Activated CD4-positive, alpha-beta T cell treated with anti-CD3 and anti-CD28 coated beads for 24 hours (primary cell): Measurements from ENCODE around the gene NUMBL.
A peak's percentile ranks its signal among the peaks of the same experiment; 100 is the strongest.

Experiments used
- DNase-seq, 2 donors: peaks; one replicate each; pipeline ENCODE4 v3.0.0-alpha.2; 2020; ENCODE audit warnings: low read depth in 2 of 2

Gene NUMBL

DNA sequence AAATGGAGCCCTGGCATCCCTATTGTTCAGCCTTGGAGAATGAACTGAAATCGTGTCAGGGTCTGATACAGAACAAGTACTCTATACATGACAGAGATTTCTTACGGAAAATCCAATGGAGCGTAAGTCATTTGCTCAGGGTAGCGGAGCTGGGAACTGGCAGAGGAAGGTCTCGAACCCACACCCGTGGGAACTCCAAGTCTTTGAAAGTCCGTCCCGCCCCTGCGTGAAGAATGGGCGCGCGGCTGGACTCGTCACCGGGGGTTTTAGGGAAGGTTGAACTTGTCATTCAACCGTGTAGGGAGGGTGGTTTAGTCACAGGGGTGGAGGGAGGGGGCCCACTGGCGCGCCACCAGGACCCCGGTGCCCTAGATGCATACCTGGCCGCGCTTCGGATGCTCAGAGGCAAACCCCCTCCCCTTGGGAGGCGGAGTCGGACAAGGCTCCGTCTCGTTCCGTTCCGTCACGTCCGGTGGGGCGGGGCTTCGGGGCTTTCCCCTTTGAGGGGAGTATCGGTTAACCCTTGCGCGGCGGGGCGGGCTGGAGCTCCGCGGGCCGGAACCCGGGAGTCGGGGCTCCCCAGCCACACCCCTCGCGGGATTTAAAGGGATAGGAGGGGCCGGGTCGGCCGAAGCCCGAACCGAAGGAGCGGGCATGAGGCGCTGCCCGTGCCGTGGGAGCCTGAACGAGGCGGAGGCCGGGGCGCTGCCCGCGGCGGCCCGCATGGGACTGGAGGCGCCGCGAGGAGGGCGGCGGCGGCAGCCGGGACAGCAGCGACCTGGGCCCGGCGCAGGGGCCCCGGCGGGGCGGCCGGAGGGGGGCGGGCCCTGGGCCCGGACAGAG lies 26.3 kb upstream of the NUMBL start, which contains the start of the genes COQ8B and ITPKC:
Gene COQ8B (minus strand): TSS at position 405 of the 843 bp plus-strand sequence. CDS start 2,254 bp downstream, outside the sequence.
Gene ITPKC (plus strand): TSS at position 631 of the 843 bp plus-strand sequence. CDS start 24 bp downstream, at position 655.
- DNase-seq = peak; percentile 100

DNA sequence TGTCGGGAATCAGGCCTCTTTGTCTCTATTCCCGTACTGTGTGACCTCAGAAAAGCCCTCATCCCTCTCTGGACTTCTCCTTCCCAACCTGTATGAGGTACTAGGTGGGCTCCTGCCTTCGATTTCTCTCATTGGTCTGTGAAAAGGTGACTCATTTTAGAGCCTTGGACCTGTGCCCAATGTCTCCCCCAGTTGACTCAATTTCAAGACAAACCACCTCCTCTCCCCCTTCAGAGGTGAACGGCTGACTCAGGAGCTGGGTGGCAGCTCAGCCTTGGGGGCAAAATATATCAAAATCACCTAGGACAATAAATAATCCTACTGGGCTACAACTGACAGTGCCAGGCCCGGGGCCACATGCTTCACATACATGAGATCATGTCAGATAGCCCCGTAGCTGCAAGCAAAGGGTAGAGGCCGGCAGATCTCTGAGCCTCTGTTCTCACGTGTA lies 25.6 kb upstream of the NUMBL start:
- peak; percentile 59 to 69 for DNase-seq

DNA sequence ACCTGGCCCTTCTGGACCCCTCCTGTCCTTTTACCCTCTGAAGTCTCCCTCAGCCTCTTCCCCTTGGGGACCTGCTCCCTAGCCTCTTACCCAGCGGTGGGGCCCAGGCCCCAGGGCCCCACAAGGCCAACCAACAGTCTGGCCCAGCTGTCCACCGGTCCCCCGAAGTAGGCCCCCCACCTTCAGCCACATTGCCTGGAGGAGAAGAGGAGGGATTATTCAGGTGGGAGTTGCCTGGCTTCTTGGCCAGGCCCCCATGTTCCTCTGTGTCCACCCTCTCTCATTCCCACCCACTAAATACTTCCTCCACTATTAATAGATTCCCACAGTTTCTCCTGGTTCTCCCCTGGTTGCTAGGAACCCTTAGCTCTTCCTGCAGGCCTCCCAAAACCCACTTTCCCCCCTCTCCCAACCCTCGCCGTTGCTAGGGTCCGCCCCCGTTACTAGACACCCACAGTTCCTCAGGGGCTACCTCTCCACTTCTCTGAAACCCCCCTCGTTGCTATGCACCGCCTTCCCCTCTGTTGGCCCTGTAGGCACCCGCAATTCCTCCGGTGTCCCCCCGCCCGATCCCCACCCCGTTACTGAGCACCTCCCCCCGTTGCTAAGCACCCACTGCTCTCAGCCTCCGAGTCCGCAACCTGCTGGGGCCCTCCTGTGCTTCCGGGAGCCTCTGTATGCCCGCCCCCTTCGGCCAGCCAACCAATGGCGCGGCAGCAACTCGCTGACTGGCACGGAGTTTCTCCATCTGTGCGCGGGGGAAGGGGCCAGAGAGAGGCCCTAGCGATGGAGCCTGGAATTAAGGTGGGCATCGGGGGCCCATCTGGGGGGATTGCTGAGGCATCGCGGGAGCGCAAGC lies 24.2 kb upstream of the NUMBL start:
- peak; percentile 88 to 89 for DNase-seq

DNA sequence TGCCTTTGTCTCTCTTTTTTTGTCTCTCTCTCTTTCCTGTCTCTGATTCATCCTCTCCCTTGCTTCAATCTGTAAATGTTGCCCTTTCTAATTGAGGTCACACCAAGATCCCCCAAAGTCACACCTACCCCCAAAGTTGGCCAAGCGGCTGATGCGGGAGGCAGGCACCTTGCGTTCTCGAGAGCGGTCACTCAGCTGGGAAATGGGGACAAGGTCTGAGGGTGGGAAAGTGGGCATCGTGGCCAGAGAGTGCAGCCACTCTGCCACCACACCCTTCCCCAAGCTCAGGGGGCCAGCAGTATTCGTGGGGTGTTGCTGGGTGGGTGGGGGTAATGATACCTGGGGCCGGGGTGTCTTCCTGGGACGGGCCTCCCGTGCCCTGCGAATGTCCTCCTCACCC lies 23.5 kb upstream of the NUMBL start:
- DNase-seq = no peak

DNA sequence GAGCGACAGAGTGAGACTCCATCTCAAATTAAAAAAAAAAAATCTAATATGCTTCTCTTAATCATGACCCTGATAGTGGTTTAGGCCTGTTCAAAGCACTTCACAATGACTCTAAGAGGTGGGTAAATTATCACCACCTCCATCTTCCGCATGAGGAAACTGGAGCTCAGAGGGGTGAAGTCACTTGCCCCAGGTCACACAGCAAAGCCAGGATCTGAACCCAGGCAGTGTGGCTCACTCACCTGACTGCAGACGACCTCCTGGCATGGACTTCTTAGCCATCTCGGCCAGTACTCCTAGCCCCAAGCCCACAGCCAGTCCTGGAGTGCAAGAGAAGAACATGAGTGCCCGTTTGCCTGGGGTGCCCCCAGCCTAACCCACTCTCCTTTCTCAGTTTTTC lies 19.4 kb upstream of the NUMBL start:
- no peak for DNase-seq

DNA sequence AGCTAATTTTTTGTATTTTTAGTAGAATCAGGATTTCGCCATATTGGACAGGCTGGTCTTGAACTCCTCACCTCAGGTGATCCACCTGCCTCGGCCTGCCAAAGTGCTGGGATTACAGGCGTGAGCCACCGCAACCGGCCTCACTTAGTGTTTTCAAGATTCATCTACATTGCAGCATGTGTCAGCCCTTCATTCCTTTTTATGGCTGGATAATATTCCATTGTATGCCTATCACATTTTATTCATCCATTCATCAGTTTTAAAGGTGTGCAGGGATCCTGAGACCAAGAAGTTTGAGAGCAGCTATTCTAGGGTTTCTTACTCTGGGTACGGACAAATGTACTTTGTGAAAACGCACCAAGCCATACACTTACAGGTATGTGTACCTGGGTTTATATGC lies 17.2 kb upstream of the NUMBL start:
- DNase-seq = no peak

DNA sequence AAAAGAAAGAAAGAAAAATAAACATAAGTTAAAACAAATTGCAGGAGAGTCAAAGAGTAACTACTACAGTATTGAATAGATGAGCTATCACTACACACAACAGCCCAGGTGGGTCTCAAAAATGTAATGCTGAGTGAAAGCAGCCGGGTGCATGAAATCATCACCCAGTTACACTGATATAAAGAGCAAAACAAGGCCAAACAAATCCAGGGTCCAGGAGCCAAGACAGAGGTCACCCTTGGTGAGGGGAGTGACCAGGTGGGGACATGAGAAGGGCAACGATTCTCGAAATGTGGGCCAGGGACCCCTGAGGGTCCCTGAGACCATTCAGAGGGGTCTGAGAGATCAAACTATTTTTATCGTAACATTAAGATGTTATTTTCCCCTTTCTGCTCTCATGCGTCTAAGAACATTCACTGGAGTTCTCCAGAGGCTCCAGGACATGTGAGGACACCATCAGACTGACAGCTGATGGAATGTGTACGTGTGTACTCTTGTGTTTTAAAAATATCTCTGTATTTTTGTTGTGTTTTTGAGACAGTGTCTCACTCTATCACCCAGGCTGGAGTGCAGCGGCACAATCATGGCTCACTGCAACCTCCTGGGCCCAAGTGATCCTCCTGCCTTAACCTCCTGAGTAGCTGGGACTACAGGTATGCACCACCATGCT lies 15.6 kb upstream of the NUMBL start:
- no peak for DNase-seq

DNA sequence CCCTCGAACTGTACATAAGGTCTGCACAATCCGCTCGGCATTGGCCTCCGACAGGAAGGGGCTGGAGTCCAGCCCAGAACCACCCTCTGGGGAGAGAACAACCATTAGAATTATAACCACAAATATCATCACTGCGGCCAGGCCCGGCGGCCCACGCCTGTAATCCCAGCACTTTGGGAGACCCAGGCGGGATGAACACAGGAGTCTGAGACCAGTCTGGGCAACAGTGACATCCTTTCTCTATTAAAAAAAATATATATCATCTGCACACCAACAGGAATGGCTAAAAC lies 14.9 kb upstream of the NUMBL start:
- DNase-seq = no peak

DNA sequence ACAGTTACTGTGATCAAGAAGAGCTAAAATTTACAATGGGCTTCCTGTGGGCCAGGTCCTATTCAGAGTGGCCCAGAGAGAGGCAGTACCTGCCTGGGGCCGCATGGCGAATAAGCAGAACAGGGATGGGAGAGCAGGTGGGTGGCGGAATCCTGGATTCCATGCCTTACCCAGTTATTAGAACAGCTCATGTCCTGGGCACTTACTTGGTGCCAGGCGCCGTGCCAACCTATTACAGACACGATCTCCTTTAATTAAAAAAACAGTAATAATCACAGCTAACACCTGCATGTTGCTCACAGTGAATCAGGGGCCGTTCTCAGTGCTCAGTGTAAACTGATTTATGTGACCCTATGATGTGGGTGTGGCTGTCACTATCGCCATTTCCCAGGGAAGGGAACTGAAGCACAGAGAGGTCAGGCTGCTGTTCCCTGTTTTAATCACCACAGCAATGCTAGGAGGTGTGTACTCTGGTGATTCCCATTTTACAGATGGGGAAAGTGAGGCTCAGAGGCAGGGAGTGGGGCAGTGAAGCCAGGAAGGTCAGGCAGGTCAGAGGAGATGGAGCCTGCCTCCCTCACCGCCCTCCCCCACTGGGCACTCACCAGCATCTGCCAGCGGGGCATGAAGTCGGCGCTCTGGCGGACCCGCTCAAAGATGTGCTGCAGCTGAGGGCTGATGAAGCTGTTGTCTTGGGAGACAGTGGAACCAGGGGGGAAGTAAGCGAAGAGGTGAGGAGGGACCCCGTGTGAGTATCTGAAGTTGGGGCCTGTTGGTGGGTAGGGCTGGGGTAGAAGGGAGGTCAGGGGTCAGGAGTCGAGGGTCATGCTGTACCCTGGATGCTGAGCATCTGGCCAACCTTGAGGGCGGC lies 14.3 kb upstream of the NUMBL start:
- no peak for DNase-seq

DNA sequence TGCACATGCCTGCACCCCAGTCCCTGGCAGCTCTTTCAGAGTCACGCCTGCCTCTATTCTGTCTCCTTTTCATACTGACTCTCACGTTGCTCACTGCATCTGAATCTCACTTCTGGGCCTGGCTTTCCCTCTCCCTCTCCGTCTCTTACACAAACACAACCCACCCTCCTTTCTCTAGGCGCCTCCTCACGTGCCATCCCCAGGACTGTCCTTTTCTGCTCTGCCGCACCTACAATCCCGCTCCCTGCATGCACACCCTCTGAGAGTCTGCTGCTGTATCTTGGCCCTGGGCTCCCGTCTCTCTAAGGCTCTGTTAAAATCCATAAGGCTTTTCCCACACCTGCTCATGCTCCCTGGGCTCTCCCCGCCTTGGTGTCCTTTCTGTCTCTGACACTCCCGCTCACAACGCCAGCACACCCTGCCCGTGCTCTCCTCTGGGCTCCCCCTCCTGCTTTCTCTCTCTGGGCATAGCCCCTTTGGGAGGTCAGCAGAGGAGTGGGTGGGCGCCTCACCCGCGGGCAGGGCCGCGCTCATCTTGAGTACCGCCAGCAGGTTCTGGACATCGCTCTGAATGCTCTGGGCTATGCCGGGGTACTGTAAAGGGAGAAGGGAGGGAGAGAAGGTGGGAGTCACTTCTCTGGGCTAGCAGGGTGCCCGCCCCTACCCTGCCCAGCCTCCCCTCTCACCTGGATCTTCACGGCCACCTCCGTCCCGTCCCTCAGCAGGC lies 12.7 kb upstream of the NUMBL start:
- no peak for DNase-seq

DNA sequence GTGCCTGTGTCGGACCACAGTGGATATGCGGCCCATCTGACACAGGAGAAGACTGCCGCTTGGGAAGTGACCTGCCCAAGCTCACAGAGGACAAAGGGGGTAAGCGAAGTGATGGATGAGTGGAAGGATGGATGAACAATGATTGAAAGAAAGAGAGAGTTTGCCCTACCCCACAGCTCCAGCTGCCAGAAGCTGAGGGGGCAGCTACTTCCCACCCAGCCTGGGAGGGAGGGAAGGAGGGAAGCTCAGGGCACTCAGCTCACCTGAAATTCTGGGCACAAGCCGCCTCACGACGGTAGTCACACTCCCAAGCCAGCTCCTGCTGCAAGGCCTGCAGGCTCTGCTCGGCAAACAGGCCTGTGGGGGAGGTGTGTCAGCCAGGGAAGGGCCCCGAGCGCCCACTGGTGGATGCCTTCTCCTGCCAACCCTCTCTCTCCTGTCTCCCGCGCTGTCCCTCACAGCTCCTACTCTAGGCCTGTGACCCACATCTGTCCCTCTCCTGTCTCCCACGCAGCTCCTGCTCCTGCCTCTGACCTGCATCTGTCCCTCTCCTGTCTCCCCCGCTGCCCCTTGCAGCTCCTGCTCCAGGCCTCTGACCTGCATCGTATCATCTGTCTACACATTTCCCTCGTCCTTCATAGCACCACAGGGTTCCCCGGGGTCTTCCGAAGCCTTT lies 12.0 kb upstream of the NUMBL start:
- DNase-seq = no peak

DNA sequence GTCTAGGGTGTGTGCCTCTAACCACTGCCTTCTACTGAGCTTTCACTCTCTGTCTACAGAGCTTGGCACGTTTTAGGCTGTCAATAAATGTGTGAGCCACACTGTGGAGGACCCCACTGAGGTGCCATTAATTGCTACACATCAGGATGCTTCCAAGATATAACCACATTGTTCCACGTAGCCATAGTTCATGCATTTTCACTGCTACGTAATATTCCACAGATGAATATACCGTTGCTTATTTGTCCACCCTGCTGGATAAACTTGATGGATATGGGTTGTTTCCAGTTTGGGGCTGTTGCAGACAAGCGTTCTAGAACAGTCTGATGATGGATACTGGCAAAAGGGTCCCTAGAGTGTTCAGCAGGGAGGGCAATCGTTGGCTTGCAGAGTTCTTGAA lies 11.3 kb upstream of the NUMBL start:
- DNase-seq = no peak

DNA sequence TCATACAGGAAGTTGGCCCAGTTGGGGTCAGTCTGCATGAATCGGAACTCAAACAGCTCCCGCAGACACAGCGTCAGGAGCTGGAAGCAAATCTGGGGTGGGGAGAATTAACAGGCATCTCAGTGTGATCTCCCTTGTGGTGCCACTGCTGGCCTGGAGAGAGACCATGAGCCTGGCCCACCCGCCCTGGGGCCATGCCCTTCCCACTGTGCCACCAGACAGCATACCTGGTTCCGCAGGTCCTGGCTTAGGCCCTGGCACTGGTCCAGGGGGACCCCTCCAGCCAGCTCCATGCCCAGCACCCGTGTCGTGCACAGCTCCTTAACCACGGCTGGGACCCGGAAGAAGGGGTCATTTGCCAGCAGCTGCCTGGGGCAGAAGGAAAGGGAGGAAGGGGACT lies 9.6 kb upstream of the NUMBL start:
- DNase-seq = no peak

DNA sequence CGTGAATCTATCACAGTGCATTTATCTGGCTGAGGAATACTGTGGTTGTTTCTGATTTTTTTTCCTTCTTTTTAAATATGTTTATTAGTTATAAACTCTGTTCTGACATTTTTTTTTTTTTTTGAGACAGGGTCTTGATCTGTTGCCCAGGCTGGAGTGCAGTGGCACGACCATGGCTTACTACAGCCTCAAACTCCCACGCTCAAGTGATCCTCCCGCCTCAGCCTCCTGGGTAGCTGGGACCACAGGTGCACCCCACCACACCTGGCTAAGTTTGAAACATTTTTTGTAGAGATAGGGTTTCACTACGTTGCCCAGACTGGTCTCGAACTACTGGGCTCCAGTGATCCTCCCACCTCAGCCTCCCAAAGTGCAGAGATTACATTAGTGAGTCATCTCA lies 6.6 kb upstream of the NUMBL start:
- no peak for DNase-seq

DNA sequence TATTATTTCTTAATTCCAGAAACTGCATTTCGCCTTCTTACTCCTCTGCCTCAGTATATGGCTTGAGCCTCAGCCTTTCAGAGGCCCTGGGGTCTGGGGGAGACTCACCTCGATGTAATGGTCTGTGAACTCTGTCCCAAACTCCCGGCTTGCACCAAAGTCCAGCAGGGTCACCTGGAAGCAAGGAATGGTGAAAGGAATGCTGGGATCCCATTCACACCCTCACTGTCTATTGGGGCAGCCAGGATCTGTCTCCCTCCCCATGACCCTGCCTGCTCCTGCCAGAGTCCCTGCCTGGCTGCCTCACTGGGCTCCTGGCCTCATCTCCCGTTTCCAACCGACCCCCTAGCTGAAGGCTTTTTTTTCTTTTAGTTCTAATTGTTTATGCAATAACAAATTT lies 5.4 kb upstream of the NUMBL start:
- no peak for DNase-seq

DNA sequence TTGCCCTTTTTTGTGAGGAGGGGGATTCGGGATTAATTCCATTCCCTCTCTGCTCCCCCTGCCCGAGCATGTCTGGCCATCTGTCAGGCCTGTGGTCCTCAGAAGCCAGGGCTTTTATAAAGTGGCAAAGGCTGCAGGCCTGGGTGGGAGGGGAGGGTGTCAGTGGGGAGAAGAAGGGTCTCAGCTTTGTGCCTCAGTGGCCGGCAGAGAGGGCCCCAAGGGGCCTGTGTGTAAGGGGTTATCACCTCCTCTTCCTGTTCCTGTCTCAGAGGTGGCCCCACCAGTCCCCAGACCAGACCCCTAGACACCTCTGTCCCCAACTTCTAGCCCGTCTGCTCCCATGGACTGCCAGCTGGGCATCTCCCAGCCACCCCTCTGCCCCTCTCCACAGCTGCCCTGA lies 3.4 kb upstream of the NUMBL start:
- no peak for DNase-seq

DNA sequence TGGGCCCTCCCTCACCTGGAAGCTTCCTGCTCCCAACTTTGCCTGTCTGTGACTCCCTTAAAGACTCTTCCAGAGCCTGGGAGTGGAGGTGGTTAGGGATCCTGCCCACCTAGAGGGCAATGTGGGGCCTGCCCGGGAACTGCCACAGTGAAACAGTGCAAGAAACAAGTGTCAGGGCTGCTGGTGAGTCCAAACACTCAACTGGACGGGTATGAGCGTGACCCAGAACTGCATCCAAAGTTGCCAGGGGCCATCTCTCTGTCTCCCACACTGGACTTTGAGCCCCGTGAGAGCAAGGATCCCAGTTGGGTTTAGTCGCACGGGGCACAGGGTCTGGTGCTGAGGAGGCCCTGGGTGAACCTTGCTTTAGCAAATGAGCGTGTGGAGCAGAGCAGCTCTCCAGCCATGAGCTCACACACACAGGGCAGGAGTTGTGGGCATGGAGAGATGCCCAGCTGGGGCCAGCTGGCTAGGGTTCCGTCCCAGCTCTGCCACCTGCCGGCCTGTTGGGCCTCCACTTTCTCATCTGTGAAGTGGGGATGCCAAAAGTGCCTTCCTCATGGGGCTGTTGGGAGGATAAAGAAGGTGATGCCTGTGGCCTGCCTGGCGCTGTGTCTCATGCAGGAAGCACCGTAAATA lies 2.8 kb upstream of the NUMBL start:
- no peak for DNase-seq

DNA sequence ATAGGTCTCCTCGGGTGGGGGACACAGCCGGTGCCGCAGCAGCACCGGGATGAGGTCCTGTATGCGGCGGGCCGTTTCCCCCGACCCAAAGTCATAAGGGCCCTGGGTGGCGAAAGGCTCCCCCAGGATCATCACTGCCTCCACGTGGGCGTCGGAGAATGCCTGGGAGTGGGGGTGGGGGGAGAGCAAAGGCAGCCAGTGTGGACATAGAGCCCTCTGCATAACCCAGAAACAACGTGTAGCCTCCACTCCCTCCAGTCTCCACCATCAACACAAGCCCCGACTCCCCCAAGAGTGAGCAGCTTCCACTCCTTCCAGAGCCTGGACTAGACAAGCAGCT lies 1.7 kb upstream of the NUMBL start:
- DNase-seq = no peak

DNA sequence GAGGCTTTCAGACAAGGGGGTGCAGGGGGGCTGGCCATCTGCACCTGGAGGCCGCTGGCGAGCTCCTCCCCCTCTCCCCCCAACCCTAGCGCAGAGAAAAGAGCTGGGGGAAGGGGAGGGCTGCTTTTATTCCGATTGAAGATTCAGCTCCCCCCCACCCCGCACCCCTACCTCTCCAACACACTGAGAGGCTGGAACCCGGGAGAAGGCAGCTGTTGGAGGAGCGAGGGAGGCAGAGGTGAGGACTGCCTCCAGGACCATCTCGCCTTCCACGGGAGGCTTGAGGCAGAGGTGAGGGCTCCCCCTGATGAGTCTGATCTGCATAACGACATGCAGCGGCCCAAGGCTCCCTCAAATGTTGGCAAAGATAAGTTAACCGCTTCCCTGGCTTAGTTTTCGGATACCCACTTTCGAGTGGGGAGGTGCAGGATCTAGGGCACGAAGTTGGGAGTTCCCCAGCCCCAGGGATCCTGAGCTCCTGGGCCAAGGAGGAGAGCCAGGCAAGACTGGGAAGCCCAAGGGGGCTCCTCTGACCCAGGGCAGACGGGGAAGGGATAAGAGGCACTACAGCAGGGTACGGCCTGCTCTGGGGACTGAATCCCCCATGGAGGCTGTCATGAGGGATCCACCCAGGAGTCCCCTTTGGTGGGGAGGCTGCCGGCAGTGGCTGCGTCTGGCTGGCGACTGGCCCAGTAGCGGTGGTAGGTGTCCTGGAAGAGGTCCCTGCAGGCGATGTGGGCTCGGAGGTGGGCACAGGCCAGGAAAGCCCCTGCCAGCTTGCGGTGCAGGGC lies 1.2 kb upstream of the NUMBL start:
- DNase-seq = no peak
